Erythroblast (primary cell): ENCODE data around the gene MRPS23.
"Not testable (repeated sequence)": the region's sequence is repeated elsewhere in the genome, so short reads cannot be mapped to it uniquely, and the experiment has no call there.

Source experiments
- DNase-seq, 2 experiments: peaks; one replicate each; lab custom pipeline; 2025; lab: John Stamatoyannopoulos, UW
- GATA1 ChIP-seq: IDR thresholded peaks from 2 replicates; pipeline ENCODE4 v1.6.1; 2011; ENCODE audit warnings: low read depth, mild to moderate bottlenecking, control low read depth, low read length, moderate library complexity
- POLR2A ChIP-seq: IDR thresholded peaks from 2 replicates; pipeline ENCODE4 v1.6.1; 2011; ENCODE audit warnings: mild to moderate bottlenecking, low read length

MRPS23 gene

DNA sequence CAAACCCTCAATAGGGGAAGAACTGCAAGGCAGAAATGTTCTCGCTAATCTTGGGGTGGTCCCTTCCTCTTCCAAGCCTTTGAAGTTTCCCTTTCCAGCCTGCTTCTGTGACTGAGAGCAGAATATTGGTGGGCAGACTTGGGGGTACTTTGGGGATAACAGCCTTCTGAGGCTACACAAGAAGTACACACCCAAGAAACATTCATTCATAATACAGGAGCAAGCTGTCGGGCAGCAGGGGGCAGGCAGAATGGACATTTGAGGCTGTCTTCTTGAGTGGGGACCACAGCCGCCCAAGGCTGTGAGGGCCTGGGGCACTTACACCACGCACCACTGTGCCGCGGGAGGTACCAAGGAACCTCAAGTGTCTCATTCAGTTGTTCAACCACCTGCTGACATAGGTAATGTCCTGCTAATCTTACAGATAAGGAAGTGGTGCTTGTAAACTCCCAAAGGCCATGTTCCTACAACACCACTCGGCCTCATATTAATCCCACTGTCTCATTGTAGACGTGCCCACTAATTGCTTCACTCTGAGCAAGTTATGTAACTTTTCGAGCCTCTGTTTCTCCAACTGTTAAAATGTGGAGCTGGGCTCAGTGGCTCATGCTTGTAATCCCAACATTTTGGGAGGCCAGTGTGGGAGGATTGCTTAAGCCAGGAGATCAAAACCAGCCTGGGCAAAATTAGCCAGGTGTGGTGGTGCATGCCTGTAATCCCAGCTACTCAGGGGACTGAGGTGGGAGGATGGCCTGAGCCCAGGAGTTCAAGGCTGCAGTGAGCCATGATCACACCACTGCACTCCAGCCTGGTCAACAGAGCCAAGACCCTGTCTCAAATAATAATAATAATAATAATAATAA lies 2.5 kb upstream of the MRPS23 start:
- TF ChIP-seq POLR2A (no peak), GATA1 (no peak)
- DNase-seq = no peak

DNA sequence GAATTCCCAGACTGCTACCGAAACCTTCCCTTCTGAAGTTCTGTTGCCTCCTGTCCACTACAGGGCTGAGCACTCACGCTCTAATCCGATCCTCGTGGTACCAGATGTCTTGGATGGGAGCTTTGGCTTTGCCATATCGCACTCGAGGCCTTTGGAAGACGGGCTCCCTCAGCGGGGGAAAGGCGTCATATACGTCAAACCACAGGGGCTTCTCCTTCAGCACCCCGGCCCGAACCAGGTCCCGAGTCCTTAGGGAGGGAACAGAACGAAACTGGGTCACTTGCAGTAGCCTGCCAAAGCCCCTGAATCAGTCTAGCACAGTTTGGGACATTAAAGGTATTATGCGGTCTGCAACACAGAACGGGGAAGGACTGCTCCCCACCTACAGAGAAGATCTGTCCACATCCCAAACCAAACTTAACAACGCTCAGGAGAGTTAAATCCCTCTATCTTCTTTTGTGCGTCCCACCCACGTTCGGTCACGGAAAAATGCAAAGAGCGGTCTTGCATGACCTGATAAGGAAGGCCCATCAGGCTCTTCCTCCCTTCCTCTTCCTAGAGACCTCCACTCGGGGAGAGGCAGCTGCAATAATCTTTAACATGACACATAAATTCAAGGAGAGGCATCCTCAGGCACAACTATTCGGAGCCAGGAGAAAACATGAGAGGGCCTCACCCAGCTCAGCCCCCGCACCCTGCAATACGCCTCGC lies 526 bp downstream of the MRPS23 start:
- TF ChIP-seq POLR2A (no peak), GATA1 (no peak)
- peak; percentile 78 to 80 for DNase-seq

DNA sequence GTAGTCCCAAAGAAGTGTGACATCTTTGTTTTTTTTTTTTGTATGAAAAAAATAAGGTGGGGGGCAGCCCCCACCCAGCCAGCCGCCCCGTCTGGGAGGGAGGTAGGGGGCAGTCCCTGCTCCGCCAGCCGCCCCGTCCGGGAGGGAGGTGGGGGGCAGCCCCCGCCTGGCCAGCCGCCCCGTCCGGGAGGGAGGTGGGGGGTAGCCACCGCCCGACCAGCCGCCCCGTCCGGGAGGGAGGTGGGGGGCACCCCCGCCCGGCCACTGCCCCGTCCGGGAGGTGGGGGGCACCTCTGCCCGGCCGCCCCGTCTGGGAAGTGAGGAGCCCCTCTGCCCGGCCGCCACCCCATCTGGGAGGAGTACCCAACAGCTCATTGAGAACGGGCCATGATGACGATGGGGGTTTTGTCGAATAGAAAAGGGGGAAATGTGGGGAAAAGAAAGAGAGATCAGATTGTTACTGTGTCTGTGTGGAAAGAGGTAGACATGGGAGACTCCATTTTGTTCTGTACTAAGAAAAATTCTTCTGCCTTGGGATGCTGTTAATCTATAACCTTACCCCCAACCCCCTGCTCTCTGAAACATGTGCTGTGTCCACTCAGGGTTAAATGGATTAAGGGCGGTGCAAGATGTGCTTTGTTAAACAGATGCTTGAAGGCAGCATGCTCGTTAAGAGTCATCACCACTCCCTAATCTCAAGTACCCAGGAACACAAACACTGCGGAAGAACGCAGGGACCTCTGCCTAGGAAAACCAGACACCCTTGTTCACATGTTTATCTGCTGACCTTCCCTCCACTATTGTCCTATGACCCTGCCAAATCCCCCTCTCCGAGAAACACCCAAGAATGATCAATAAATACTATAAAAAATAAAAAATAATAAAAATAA lies 3.5 kb downstream of the MRPS23 start:
- DNase-seq = not testable (repeated sequence)

DNA sequence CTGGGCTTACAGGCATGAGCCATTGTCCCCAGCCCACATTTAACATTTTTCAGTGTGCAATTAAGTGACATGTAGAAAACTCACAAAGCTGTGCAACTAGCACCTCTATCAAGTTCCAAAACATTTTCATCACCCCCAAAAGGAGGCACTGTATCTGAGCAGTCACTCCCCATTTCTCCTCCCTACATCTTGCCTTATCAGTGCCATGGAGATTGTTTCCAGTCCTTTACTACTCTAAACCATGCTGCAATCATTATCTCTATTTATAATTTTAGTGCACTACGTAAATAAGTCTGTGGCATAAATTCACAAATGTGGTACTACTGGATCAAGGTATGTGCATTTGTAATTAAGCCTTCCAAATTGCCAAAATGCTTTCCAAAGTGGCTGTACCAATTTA lies 7.6 kb downstream of the MRPS23 start:
- peak in 1 of 2 experiments; percentile 22 for DNase-seq

DNA sequence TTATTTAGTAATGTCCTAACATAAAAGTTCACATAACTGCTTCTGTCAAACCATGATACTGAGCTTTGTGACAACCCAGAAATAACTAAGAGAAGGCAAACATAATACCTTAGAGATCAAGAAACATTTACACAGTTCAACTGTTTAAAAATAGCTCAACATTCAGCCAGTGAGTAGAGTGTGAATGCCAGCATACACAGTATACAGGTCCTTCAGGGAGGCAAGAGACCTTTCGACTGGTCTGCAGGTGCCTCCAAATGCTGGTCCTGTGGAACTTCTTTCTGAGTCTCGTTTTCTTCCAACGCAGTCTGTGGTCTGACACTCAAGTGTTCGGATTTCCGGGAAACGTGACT lies 10.3 kb downstream of the MRPS23 start:
- TF ChIP-seq GATA1 (no peak), POLR2A (no peak)
- DNase-seq = no peak

More for the DNA sequence above, 7.6 kb downstream of the MRPS23 start:
- no peak for TF ChIP-seq GATA1
- no peak for TF ChIP-seq POLR2A

DNA sequence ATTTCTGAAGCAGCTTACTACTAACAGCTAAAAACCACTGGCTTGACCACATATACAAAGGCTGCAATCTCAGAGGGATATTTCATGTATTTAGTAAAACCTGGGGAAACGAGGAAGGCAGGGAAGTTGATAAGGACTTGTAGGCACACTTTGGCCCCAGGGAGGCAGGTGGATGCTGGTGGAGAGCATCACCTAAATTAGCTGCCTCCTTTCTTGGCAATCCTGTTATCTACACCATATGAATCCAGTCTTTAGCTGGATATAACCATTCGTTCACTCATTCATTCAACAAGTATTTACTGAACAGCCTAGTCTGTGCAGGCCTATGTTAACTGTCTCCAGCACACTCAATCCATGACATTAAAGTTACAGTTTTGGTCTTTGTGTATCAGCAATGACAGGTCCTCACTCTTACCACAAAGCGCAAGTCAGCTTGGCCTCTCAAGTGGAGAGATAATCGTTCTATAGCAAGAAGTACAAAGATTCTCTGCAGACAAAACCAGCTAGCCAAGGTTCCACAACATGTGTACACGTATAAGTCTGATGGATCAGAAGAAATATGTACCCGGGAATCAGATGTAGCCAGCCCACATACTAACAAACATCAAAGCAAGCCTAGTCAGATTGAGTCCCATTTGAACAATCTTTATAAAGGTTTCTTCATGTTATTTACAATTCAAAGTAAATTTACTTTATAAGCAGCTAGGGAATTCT lies 10.8 kb downstream of the MRPS23 start:
- TF ChIP-seq POLR2A = no peak
- no peak for TF ChIP-seq GATA1
- DNase-seq = no peak

DNA sequence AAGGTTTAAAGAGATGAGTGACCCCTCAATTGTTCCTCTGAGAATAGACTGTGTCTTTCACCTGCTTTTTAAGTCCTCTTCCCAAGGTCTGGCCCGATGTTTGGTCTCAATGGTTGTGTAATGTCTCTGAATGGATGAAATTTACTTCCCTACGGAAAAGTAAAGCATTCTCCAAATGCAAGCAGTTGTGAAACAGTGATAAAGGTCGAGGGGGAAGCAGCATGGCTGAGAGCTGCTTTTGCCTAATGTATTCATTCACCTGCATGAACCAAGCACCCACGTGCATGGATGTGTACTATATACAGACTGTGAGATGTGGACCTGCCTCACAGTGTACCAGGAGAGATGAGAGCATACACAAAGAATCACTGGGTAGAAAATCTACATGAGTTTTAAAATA lies 11.4 kb downstream of the MRPS23 start:
- no peak for TF ChIP-seq POLR2A
- DNase-seq = no peak

DNA sequence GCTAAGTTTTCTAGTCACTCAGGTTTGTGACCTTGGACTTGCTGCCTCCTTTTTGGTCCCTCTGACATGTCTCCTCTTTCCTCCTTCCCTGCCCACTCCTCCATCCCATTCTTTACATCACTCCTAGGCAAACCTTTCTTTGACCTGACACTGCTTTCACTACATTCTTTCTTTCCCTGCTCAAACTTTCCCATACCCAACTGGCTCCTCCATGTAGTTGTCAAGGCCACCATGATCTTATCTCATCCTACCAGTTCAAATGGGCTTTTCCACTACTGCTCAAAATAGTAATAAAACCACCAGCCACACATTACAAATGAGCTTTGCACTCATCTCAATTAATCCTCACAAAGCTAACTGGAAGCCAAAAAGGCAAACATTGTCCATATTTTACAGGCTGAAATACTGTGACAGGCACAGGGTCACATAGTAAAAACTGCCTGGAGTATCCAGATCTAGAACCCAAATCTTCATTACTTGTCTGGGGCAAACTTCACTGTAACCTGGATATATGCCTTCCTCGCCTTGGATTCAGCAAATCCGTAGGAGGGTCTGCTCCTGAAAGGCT lies 14.4 kb downstream of the MRPS23 start:
- no peak for TF ChIP-seq POLR2A
- no peak for TF ChIP-seq GATA1
- DNase-seq = no peak

DNA sequence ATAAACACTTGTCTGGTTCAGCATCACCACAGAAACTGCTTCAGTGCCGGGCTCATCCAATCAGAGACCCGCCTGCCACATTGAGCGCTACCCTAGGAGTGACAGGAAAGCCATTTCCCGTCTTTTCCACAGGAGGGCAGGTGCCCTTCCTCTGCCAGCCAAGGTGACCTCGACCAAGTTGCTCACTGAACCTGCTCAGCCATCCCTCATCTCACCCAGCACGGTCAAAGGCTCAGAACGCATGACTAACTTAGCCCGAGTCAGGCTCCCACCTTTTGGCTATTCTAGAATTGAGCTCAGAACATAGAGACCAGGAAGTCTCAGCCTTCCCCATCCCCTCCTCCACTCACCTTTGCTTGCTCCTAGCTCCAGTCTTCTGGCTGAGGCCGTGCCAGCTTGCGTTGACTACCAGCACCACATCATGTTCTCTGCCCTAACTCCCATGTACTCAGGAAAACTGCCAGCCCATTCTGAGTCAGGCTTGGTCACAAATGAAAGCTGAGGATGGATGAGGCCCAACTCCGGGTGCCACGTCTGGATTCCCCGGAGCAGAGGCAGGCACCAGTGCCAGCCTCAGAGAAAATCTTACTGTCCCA lies 15.6 kb downstream of the MRPS23 start:
- no peak for DNase-seq
- no peak for TF ChIP-seq GATA1
- no peak for TF ChIP-seq POLR2A

DNA sequence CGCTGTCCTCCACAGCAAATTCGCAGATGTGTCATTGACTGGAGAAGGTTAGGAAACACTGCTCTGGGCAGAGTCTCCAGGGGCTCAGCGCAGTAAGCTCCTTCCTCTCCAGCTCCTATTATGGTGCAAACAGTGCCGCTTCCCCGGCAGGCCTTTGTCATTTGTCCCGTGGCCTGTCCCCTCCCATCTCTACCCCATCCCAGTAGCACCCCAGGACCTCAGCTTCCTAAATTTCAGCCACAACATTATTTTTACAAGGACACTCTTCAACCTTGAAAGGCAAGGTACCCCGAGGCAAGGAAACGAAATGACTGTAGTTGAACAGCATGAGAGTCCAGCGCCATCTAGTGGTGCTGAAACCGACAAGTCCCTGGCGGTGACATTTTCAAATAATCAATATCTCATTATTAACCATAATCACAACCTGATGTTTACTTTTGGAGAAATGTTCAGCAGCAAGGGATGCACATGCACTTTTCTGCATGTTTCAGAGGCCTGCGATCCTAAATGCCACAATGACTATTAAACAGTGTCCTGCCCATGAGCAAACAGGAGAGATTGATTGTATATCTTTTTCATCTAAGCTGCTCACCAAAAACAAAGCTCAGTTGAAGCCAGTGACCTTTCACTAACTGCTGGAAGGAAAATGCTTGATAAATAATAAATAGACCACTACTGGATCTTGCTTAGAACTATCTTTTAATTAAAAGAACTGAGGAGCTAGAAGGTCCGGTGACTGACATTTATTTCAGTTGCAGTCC lies 16.5 kb downstream of the MRPS23 start:
- TF ChIP-seq GATA1 = no peak
- TF ChIP-seq POLR2A = no peak
- DNase-seq = peak; percentile 72 to 83

DNA sequence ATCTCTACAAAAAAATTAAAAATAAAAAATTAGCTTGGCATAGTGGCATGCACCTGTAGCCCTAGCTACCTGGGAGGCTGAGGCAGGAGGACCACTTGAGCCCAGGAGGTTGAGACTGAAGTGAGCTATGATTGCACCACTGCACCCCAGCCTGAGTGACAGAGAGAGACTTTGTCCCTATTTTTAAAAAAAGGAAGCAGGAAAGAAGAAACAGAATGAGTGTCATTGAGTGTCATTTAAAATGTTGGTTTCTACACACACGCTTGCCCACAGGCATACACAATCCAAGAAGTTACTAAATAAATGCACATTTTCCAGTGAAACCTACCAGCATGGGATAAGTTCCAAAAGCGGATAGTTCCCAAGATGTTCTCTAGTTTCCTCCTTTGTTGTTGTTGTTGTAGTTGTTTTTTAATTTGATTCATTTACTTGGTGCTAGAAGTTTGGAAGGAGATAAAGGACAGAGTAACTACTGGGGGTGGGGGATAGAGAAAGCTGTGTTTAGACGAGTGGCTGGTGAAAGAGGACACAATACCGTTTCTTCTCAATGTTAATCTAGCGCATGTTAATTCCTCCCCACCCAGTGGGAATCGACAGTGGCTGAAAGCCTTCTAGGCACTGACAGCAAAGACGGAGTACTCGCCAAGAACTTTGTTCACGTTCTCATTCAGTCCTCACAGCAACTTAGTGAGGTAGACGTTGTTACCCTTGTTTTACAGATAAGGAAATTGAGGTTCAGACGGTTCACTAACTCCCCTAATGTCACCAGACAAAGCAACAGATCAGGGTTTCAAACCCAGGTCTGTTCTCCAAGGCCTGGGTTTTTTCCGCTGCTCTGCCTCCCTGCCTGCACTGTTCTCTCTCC lies 17.3 kb downstream of the MRPS23 start:
- DNase-seq = no peak
- no peak for TF ChIP-seq POLR2A
- no peak for TF ChIP-seq GATA1

DNA sequence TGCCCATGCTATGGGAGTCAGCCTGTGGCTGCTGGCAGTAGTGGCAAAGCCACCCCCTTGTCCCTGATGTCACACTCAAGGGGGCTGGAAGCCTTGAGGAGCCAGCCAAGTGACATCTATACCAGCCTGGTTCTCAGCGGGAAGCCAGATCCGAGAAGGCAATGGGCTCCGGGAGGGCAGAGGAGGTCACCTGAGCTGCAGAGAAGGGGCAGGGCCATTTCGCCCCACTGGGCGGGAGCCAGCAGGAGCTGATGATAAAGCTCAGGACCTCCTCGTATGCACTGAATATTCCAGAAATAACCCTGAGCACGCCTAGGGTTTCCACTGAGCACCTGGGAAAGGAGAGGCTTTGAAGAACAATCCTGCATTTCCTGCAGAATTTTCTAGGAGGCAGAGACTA lies 19.0 kb downstream of the MRPS23 start:
- DNase-seq = no peak
- no peak for TF ChIP-seq GATA1
- no peak for TF ChIP-seq POLR2A
